Eye (tissue), 1 donor: Measurements from ENCODE around the gene CIAO2B.
"Not testable (repeated sequence)": the region's sequence is repeated elsewhere in the genome, so short reads cannot be mapped to it uniquely, and the experiment has no call there.

ENCODE experiments used
- DNase-seq: peaks from one replicate; pipeline ENCODE4 v3.0.0-alpha.2; 2015

The CIAO2B gene

DNA sequence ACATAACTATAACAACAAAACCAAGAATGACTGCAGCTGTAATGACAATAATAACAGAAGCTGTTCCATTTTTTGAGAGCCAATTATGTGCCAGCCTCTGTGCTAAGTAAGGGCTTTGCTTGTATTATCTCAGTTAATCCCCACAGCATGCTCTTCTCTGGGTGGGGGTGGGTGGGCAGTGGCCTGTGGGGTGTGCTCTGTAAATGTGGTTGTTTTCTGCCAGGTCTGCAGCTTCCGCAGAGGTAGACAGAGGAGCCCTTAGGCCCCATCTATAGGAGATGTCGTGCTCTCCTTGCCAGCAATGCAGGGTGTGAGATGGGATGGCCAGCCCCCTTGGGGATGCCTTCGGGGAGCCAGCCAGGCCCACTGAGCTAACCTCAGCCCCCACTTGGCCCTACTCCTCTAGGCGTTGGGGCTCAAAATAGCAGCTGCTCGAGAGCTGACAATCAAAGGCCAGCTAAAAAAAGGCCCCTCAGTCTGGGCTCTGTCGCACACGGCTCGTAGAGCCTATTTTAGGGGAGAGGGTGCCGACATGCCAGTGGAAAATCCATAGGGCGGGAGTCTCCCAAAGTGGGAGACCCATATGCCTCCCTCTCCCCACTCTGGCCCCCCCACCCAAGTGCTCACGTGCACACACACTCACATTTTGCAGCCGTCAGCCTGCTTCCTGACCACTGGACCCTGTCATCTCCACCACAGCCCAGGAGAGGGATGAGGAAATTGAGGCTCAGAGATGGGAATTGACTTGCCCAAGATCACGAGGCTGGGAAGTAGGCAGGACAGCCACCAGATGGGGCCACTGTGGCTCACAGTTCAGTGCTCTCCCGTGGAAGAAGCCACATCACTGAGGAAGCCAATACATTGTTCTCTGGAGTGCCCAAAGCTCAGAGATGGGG lies 31.3 kb downstream of the CIAO2B start:
- no peak for DNase-seq

GRCh38 chr16:66901626-66902025 lies 32.6 kb downstream of the CIAO2B start:
- DNase-seq, result no peak

GRCh38 chr16:66900721-66901441 lies 33.3 kb downstream of the CIAO2B start:
- peak; percentile 59 for DNase-seq

- DNase-seq, result peak; percentile 92
Observed at GRCh38 chr16:66899945-66900710, 34.1 kb downstream of the CIAO2B start.

DNA sequence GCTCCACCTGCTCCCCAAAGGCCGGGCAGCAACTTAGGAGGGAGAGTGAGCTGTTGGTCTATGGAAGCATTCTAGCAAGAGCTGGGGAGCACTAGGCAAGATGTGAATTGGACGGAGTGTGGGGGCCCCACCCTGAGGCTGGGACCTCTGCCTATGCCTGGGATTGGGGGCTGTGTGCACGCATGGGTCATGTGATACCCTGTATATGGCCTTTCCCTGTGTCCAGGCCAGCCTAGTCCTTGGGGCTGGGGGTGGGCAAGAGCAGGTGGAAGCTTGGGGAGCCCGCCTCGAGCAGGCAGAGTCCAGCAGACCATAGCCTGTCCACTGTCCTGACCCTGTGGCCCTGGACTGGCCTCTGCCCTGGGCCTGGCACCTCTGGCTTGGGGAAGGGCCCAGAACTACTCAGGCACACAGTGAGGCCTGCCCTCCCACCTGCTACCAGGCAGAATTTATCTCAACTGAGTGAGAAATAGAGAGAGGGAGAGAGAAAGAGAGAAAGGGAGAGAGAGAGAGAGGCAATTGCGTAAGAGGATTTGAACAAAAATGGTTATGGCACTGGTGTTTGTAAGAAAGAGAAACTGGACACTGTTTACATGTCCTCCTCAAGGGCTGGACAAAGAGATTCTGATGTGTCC lies 34.8 kb downstream of the CIAO2B start:
- DNase-seq, result no peak

DNA sequence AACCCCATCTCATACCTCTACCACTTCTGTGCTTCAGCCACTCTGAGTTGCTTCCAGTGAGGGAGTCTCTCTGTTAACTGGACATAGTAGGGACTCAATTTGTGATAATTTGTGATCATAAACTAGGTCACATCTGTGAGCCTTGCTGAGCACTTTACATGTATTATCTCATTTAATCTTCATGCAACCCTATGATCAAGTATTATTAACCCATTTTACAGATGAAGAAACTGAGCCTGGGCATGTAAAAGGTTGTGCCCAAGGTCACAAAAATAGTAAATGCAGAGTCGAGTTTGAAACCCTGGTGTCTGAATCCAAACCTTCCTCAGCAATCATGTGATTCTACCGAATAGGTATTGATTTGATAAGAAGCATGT lies 35.3 kb downstream of the CIAO2B start:
- DNase-seq, result no peak

- DNase-seq, result no peak
Observed at GRCh38 chr16:66898207-66898606, 36.0 kb downstream of the CIAO2B start.

GRCh38 chr16:66896682-66897081 lies 37.5 kb downstream of the CIAO2B start:
- DNase-seq, result not testable (repeated sequence)

DNA sequence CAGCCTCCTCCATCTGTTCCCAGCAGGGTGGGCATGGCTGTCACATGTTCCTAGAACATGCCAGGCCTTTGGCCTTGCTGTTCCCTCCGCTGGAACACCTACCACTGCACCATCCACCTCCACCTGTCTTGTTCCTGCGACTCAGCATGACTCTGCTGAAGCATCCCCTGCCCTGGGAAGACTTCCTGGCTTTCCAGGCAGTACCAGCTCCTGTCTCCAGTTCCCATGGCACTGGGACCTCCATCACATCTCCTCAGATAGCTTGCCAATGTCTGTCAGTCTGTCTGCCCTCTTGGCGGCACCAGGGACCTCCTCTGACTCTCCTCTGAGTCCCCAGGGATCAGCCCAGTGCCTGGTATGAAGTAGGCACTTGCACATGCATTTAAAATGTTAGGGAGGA lies 38.2 kb downstream of the CIAO2B start:
- no peak for DNase-seq

DNA sequence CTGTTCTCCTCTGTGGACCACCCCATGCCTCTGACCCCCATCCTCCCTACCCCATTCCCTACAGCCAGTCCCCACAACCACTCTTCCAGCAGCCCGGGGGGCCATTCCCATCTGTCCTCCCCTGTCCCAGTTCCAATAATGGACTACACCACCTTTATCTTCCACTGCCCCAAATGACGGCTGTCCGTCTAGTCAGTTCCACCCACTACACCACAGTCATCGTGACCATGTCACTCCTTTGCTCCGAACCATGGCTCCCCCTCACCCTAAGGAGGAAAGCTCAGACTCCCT lies 38.6 kb downstream of the CIAO2B start:
- no peak for DNase-seq

GRCh38 chr16:66894948-66895688 lies 39.1 kb downstream of the CIAO2B start:
- DNase-seq, result peak; percentile 91

DNA sequence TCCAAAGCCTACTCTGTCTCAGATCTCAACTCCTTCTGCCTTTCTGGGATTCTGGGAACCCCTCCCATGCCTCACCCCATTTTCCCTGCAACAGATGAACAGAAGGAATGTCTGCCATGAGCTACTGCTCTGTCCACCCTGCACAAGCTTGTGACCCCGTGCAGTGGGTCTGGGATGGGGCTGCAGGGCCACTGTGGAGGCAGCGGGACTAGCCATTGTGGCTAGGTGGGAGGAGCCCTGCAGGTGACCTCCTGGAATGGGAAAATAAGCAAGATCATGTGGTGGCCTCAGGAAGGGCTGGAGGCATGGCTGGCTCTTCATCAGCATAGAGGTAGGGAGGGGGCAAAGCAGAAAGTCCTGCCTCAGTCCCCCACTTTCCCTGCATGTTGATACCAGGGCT lies 40.1 kb downstream of the CIAO2B start:
- DNase-seq, result no peak

GRCh38 chr16:66891797-66892196 lies 42.4 kb downstream of the CIAO2B start:
- DNase-seq, result no peak

- no peak for DNase-seq
Observed at GRCh38 chr16:66891360-66891759, 42.8 kb downstream of the CIAO2B start.

- DNase-seq, result no peak
Observed at GRCh38 chr16:66890799-66891198, 43.4 kb downstream of the CIAO2B start.

DNA sequence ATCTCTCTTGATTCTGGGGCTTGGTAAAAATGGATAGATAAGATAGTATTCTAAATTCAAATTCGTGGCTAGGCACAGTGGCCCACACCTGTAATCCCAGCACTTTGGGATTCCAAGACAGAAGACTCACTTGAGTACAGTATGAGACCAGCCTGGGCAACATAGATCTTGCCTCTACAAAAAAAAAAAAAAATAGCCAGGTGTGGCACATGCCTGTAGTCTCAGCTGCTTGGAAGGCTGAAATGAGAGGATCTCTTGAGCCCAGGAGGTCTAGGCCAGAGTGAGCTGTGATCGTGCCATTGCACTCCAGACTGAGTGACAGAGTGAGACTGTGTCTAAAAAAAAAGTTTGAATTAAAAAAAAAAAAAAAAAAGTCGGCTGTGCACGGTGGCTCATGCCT lies 44.6 kb downstream of the CIAO2B start:
- DNase-seq, result no peak

GRCh38 chr16:66888647-66889615 lies 45.3 kb downstream of the CIAO2B start:
- no peak for DNase-seq

DNA sequence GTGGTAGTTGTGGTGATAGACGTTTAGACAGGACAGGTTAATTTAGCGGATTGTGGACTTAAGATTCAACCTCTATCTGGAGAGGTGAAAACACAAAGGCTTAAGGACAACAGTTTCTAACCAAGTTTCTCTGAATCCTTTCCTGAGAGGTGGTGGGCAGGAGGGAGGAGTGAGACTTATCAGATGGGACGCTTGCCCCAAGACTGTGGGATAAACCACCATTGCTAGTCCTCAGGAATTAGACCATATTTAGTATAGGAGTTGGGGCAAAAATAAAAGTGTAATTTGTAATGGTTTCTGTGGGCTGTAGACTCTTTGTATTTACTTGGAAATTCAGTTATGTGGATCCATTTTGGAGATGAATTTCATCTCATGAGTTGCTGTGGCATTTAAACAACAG lies 47.3 kb downstream of the CIAO2B start:
- DNase-seq, result no peak

DNA sequence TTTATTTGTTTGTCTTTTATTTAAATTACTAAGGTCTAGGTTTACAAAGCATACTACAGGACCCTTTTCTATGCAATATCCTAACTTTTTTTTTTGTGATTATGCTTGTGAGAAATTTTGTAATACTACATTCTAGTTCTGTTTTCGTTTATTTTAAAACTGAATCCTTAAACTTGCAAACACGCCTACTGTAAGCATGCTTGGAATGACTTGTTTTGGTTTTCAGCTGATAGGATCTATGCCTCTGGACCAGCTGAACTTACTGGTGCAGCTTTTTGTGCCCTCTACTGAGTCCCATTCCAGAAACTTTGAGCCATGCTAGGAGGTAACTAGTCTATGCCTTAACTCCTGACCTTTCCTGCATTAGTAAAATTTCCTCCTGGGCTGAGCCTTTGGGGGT lies 47.9 kb downstream of the CIAO2B start:
- DNase-seq, result no peak

- no peak for DNase-seq
Observed at GRCh38 chr16:66885491-66885890, 48.7 kb downstream of the CIAO2B start.

GRCh38 chr16:66882702-66883101 lies 51.5 kb downstream of the CIAO2B start:
- DNase-seq, result no peak
